ENCODE data around the gene VWCE. TPM values are rescaled to one million over a fixed set of nuclear protein-coding genes. Genes with fewer than 3 reads are reported as not detected.

The VWCE gene
- polyA plus RNA-seq (2012; ENCODE audit: insufficient read depth, insufficient read length, low read depth), result 0.80 TPM

- peaks cover 3% of the 10 kb centered on the region for H3K36me3 ChIP-seq
- DNase-seq, result peak; percentile 60
- peak within 1 kb of the TSS; percentile 59 for H3K4me3 ChIP-seq (ENCODE audit: low read depth, low read length)
- no peaks in the 10 kb centered on the region for H3K4me1 ChIP-seq
- no peaks in the 10 kb centered on the region for H3K27me3 ChIP-seq
- no peaks in the 10 kb centered on the region for H3K9me3 ChIP-seq
- no peak for TF ChIP-seq CTCF (IDR thresholded peaks at IDR 0.05; ENCODE audit: low read depth, low read length)
These were observed at the start of gene VWCE for GRCh38 chr11:61294717-61295595. Gene VWCE, minus strand, starts transcription at chr11:61295316. Its CDS starts 279 bp downstream, at chr11:61295037.

- H3K36me3 ChIP-seq, result no peaks in the 10 kb centered on the region
These were observed 49.0 kb upstream of the VWCE start for GRCh38 chr11:61343792-61344745.

GRCh38 chr11:61342207-61342803 lies 47.2 kb upstream of the VWCE start:
- DNase-seq, result no peak
- no peak for TF ChIP-seq CTCF (IDR thresholded peaks at IDR 0.05; ENCODE audit: low read depth, low read length)
- no peaks in the 10 kb centered on the region for H3K27me3 ChIP-seq
- peaks cover 10% of the 10 kb centered on the region for H3K4me1 ChIP-seq
- no peaks in the 10 kb centered on the region for H3K36me3 ChIP-seq
- H3K4me3 ChIP-seq (ENCODE audit: low read depth, low read length), result no peak overlapping the region
- H3K9me3 ChIP-seq, result no peaks in the 10 kb centered on the region

More at GRCh38 chr11:61343792-61344745, 49.0 kb upstream of the VWCE start:
- no peak for TF ChIP-seq CTCF (IDR thresholded peaks at IDR 0.05; ENCODE audit: low read depth, low read length)
- Histone ChIP-seq H3K27me3 (no peaks in the 10 kb centered on the region), H3K9me3 (no peaks in the 10 kb centered on the region), H3K4me3 (ENCODE audit: low read depth, low read length) (no peak overlapping the region), H3K4me1 (peaks cover 10% of the 10 kb centered on the region)
- DNase-seq, result no peak

- no peaks in the 10 kb centered on the region for H3K27me3 ChIP-seq
- no peaks in the 10 kb centered on the region for H3K9me3 ChIP-seq
- no peak overlapping the region for H3K4me3 ChIP-seq (ENCODE audit: low read depth, low read length)
- no peaks in the 10 kb centered on the region for H3K36me3 ChIP-seq
- DNase-seq, result no peak
- peaks cover 10% of the 10 kb centered on the region for H3K4me1 ChIP-seq
- no peak for TF ChIP-seq CTCF (IDR thresholded peaks at IDR 0.05; ENCODE audit: low read depth, low read length)
These were observed 46.6 kb upstream of the VWCE start for GRCh38 chr11:61341706-61342105.

GRCh38 chr11:61340979-61341378 lies 45.9 kb upstream of the VWCE start:
- DNase-seq, result no peak
- no peak for TF ChIP-seq CTCF (IDR thresholded peaks at IDR 0.05; ENCODE audit: low read depth, low read length)
- no peak overlapping the region for H3K4me3 ChIP-seq (ENCODE audit: low read depth, low read length)
- peaks cover 10% of the 10 kb centered on the region for H3K4me1 ChIP-seq
- no peaks in the 10 kb centered on the region for H3K9me3 ChIP-seq
- H3K27me3 ChIP-seq, result no peaks in the 10 kb centered on the region
- H3K36me3 ChIP-seq, result no peaks in the 10 kb centered on the region

All from BE2C (cell line).